ENCODE measurements around the gene CORO1C.
"Not testable (repeated sequence)": the region's sequence is repeated elsewhere in the genome, so short reads cannot be mapped to it uniquely, and the experiment has no call there.

Gene CORO1C

GRCh38 chr12:108633081-108633533 lies 98.2 kb downstream of the CORO1C start:
- DNase-seq (ENCODE audit: low spot score) = no peak

GRCh38 chr12:108631261-108631660 lies 100.1 kb downstream of the CORO1C start:
- DNase-seq (ENCODE audit: low spot score) = not testable (repeated sequence)

GRCh38 chr12:108630481-108631207 lies 100.7 kb downstream of the CORO1C start:
- peak; percentile 83 for DNase-seq (ENCODE audit: low spot score)

- no peak for DNase-seq (ENCODE audit: low spot score)
These were observed 101.4 kb downstream of the CORO1C start for GRCh38 chr12:108629824-108630476.

GRCh38 chr12:108629151-108629550 lies 102.2 kb downstream of the CORO1C start:
- DNase-seq (ENCODE audit: low spot score) = no peak

- DNase-seq (ENCODE audit: low spot score) = no peak
These were observed 104.0 kb downstream of the CORO1C start for GRCh38 chr12:108627134-108627920.

- no peak for DNase-seq (ENCODE audit: low spot score)
These were observed 106.1 kb downstream of the CORO1C start for GRCh38 chr12:108625228-108625627.

- DNase-seq (ENCODE audit: low spot score) = no peak
These were observed 107.7 kb downstream of the CORO1C start for GRCh38 chr12:108623577-108623976.

- no peak for DNase-seq (ENCODE audit: low spot score)
These were observed 108.3 kb downstream of the CORO1C start for GRCh38 chr12:108622921-108623514.

- DNase-seq (ENCODE audit: low spot score) = peak; percentile 50
These were observed 108.9 kb downstream of the CORO1C start for GRCh38 chr12:108622421-108622820.

- DNase-seq (ENCODE audit: low spot score) = no peak
These were observed 110.2 kb downstream of the CORO1C start for GRCh38 chr12:108621161-108621560.

GRCh38 chr12:108620236-108620879 lies 111.0 kb downstream of the CORO1C start:
- DNase-seq (ENCODE audit: low spot score) = no peak

- DNase-seq (ENCODE audit: low spot score) = no peak
These were observed 111.8 kb downstream of the CORO1C start for GRCh38 chr12:108619369-108620160.

- not testable (repeated sequence) for DNase-seq (ENCODE audit: low spot score)
These were observed 112.4 kb downstream of the CORO1C start for GRCh38 chr12:108618953-108619274.

GRCh38 chr12:108618079-108618952 lies 113.0 kb downstream of the CORO1C start:
- peak; percentile 90 for DNase-seq (ENCODE audit: low spot score)

- no peak for DNase-seq (ENCODE audit: low spot score)
These were observed 114.1 kb downstream of the CORO1C start for GRCh38 chr12:108616941-108617858.

- no peak for DNase-seq (ENCODE audit: low spot score)
These were observed 115.0 kb downstream of the CORO1C start for GRCh38 chr12:108616359-108616758.

GRCh38 chr12:108615918-108616317 lies 115.4 kb downstream of the CORO1C start:
- DNase-seq (ENCODE audit: low spot score) = no peak

GRCh38 chr12:108614639-108615038 lies 116.7 kb downstream of the CORO1C start:
- DNase-seq (ENCODE audit: low spot score) = no peak
